ENCODE measurements around the gene BEAN1.

The BEAN1 gene

GRCh38 chr16:66427036-66427860 lies at the start of gene BEAN1:
TSS of gene BEAN1 (plus strand) at chr16:66427295. CDS start at chr16:66437677, 10,382 bp downstream.
- DNase-seq: no peak

- DNase-seq: no peak
These were observed 49.8 kb upstream of the BEAN1 start for GRCh38 chr16:66377324-66377723.

- no peak for DNase-seq
These were observed 48.1 kb upstream of the BEAN1 start for GRCh38 chr16:66378741-66379570.

GRCh38 chr16:66379571-66379941 lies 47.5 kb upstream of the BEAN1 start:
- DNase-seq: no peak

- DNase-seq: no peak
These were observed 46.7 kb upstream of the BEAN1 start for GRCh38 chr16:66380421-66380820.

GRCh38 chr16:66381585-66382170 lies 45.4 kb upstream of the BEAN1 start:
- DNase-seq: no peak

- DNase-seq: no peak
These were observed 44.7 kb upstream of the BEAN1 start for GRCh38 chr16:66382171-66382965.

- no peak for DNase-seq
These were observed 44.2 kb upstream of the BEAN1 start for GRCh38 chr16:66382966-66383299.

- DNase-seq: no peak
These were observed 43.5 kb upstream of the BEAN1 start for GRCh38 chr16:66383551-66383950.

- DNase-seq: no peak
These were observed 41.7 kb upstream of the BEAN1 start for GRCh38 chr16:66385415-66385814.

GRCh38 chr16:66386629-66387622 lies 40.2 kb upstream of the BEAN1 start:
- no peak for DNase-seq

GRCh38 chr16:66387817-66388332 lies 39.2 kb upstream of the BEAN1 start:
- DNase-seq: no peak

- DNase-seq: no peak
These were observed 38.5 kb upstream of the BEAN1 start for GRCh38 chr16:66388350-66389139.

- no peak for DNase-seq
These were observed 37.6 kb upstream of the BEAN1 start for GRCh38 chr16:66389256-66390176.

- DNase-seq: no peak
These were observed 36.6 kb upstream of the BEAN1 start for GRCh38 chr16:66390346-66391108.

GRCh38 chr16:66391726-66392670 lies 35.1 kb upstream of the BEAN1 start:
- no peak for DNase-seq

- DNase-seq: no peak
These were observed 31.1 kb upstream of the BEAN1 start for GRCh38 chr16:66395806-66396555.

Measured in stimulated activated CD4-positive, alpha-beta T cell treated with anti-CD3 and anti-CD28 coated beads, Interleukin-12 subunit alpha, Interleukin-12 subunit beta, amount 100 ng/mL, for 4 hours (primary cell).